ENCODE measurements around the gene PPP1R9A. TPM values are rescaled to one million over a fixed set of nuclear protein-coding genes. Genes with fewer than 3 reads are reported as not detected.
A peak's percentile ranks its signal among the peaks of the same experiment; 100 is the strongest.

The PPP1R9A gene
- 9.6 and 12.1 TPM in 2 replicates for total RNA-seq

DNA sequence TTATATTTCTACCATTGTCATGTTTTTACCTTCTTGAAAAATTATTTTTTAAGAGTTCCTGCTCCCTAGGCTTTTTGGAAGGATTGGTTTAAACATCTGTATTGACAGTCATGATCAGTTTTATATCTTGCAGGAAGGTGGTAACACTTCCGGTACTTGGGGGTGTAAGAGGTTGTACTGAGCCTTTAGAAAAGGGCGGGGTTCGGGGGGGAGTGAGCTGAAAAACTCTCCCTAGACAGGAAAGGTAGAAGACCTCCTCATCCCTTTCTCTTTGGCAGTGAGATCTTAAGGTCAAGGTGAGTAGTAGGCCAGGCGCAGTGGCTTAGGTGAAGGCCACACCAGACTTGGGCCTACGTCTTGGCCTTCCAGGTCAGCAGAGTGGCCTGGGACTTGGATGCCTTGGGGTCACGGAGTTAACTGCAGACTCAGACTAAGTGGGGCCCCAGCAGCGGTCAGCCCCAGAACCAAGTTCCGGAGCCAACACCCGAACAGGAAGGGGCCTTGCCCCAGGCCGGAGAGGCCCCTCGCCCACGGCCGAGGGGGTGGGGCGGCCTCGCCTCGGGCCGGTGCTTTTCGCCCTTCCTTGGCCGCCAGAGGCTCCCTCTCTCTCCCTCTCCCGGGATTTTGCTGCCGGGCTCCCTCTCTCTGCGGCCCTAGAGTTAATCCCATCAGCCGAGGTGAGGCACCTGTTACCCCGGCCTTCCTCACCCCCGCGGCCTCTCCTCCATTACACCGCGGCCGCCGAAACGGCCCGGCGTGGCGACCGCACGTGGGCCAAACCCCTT, at the start of gene PPP1R9A:
Gene PPP1R9A (plus strand): TSS at position 569 of the 785 bp plus-strand sequence. CDS start 2,520 bp downstream, outside the sequence.
- peak in 1 of 2 donors; percentile 11 for DNase-seq (ENCODE audit: low read depth in 2 of 2)

DNA sequence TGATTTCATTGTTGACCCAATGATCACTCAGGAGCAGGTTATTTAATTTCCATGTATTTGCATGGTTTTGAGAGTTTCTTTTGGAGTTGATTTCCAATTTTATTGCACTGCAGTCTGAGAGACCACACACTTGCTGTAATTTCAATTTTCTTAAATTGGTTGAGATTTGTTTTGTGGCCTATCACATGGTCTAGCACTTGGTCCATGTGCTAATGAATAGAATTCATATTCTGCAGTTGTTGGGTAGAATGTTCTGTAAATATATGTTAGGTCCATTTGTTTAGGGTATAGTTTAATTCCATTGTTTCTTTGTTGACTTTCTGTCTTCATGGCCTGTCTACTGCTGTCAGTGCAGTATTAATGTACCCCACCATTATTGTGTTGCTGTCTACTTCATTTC, 36.3 kb upstream of the PPP1R9A start:
- DNase-seq (ENCODE audit: low read depth in 2 of 2): no peak

DNA sequence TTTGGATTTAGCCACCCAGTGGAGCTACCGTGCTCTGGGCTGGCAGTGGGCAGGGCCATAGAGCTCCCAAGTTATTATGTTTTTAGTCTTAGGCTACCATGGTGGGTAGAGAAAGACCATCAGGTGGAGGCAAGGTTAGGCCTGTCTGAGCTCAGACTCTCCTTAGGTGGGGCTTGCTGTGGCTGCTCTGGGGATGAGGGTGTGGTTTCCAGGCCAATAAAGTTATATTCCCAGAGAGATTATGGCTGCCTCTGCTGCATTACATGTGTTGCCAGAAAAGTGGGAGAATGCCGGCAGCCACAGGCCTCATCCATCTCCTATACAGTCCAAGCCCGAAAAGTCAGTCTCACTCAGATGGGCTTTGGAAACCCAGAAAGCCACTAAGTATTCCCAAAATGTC, 34.2 kb upstream of the PPP1R9A start:
- DNase-seq (ENCODE audit: low read depth in 2 of 2): no peak

DNA sequence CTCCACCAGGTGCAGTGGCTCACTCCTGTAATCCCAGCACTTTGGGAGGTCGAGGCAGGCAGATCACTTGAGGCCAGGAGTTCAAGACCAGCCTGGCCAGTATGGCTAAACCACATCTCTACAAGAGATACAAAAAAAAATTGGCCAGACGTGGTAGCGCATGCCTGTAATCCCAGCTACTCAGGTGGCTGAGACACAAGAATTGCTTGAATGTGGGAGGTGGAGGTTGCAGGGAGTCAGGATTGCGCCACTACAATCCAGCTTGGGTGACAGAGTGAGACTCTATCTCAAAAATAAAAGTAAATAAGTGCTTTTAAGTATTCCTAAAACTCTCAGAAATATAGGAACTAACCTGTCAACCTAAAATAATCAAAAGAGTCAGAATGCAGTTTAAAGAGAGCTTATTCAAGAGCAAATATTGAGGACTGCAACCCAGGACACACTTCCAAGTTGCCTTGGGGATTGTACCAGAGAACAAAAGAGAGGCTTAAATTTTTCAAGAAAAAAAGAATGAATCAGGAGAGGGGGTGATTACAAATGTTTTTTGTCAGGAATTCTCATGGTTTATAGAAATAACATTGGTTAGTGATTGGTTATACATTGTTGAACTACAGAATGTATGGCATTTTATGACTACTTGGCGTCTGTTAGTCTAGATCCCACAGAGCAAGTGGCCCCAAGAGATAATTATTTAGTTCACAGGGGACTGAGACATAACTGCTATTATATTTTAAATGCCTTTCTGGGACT, 33.2 kb upstream of the PPP1R9A start:
- no peak for DNase-seq (ENCODE audit: low read depth in 2 of 2)

DNA sequence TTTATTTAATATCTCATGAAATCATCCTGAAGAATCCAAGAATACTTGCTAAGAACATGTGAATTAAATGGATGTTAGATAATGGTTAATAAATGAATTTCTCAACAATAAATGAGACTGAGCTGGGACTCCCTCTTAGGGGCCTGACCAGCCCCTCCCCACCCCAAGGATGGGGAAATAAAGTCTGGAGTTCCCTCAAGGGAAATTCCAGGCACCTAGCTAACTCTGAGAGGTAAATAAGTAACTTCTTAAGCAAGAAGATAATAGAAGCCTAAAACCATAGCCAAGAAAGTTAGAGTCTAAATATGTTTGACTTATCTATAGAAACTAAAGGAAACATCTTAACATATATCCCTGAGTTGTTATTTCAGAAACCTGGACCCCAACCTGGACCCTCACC, 32.2 kb upstream of the PPP1R9A start:
- no peak for DNase-seq (ENCODE audit: low read depth in 2 of 2)

DNA sequence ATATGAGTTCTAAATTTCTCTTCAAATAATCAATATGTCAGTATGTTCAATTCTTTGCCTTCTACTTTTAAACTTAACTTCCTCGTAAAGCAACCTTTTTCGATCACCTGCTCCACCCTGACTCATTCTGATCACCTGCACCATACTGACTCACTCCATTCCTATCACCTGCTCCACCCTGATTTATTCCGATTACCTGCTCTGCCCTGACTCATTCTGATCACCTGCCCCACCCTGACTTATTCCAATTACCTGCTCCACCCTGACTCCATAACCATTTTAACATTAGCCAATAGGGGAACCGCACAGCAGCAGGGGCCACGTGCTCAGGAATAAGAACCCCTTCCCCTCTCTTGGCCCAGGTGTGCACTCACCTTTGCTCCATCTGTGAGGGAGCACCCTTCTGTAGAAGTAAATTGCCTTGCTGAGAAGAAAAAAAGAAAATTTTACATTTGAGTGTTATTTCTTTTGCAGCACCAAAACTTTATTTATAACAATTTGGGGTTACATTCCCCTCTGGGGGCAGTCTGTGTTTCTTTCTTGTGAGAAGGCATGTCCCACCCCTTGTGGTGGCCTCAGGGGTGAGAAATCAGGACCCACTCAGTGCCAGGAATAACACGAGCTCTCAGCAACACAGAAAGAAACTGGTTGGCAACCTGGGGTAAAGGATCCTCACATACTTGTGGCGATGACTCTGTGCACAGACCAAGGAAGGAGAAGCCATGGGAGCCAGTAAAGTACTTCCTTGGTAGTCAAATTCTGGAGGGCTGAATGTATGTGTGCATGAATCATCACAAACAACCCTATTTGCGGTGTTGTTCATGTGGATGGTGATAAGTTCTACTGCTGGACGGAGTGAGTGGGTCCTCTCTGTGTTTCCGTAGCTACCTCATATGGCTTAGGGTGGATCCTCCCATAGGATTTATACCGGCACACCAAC, 29.4 kb upstream of the PPP1R9A start:
- DNase-seq (ENCODE audit: low read depth in 2 of 2): no peak

DNA sequence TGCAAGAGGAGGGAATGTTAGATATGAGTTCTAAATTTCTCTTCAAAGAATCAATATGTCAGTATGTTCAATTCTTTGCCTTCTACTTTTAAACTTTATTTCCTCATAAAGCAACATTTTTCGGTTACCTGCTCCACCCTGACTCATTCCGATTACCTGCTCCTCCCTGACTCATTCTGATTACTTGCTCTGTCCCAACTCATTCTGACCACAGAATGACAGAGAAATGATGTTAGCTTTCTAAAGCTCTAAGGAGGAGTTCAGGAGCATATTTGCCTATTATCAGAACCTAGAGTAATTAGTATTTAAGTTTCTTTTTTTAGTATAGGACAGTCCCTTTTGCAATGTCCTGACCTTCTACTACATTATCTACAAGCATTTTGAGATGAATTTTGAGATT, 24.5 kb upstream of the PPP1R9A start:
- no peak for DNase-seq (ENCODE audit: low read depth in 2 of 2)

DNA sequence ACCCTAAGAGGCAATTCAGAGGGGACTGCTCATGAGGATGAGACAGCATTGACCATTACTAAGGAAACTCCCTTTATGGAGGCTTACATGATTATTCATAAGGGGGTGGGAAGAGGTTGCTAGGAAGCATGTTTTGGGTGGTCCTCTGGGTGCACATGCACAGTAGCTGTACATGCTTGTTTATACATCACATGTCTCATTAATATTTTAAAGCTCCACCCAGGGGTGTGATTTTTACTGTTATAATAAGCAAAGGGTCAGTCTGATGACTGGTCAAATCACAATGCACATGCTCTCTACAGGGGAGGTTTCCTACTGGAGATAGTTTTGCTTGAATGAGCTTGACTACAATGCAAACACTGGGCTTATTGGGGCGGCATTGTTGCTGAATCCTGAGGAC, 23.8 kb upstream of the PPP1R9A start:
- no peak for DNase-seq (ENCODE audit: low read depth in 2 of 2)

DNA sequence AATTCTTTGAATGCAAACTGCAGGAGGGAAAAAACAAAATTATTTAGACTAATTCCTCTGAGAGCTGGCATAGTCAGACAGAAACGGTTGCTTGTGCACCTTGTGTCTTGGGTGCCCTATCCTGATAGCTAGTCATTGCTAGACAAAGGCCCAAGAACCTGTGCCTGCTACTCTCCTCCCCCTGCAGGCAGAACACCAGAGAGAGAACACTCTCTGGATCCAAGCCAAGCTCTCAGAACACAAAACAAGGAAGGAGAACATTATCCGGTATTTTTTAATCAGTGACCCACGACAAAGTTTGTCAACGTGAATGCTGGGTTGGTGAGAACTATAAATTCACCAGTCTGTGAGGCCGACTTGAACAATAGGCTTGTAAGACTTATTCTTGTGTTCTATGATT, 18.8 kb upstream of the PPP1R9A start:
- DNase-seq (ENCODE audit: low read depth in 2 of 2): peak in 1 of 2 donors; percentile 53

DNA sequence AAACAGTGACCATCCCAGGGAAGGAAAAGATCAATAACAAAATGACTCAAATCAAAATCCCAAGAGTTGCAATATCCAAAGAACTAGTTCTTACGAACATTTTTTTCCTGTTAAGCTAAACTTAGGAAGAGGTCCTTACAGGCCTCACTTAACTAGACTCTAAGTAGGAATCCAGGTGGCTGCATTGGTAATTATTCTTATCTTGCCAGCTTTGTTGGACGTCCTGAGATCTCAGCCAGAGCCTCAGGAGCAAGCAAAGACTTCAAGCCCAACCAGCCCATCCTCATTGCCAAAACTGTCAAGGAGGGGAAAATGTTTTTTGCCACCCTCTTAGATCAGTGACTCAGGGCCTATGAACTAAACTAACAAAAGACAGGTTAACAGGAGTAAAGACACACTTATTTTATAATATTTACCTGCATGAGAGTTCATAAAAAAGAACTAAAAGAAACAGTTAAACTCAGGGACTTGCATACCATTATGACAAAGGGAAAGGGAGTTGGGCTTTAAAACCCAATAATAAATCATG, 18.3 kb upstream of the PPP1R9A start:
- DNase-seq (ENCODE audit: low read depth in 2 of 2): no peak

DNA sequence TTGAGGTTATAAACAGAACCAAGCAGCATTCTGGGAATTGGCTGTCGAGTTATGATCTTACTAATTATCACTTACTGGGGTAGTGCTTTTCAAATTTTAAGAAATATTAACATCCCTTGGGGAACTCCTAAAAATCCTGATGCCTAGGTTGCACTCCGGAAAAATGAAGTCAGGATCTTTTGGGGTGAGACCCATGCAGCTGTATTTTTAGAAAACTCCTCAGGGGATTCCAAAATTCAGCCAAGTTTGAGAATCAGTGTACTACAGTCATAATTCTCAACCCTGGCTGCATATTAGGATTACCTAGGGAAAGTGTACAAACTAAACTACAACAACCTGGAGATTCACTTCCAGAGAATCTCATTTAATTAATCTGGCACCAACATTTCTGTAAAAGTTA, 17.2 kb upstream of the PPP1R9A start:
- no peak for DNase-seq (ENCODE audit: low read depth in 2 of 2)

DNA sequence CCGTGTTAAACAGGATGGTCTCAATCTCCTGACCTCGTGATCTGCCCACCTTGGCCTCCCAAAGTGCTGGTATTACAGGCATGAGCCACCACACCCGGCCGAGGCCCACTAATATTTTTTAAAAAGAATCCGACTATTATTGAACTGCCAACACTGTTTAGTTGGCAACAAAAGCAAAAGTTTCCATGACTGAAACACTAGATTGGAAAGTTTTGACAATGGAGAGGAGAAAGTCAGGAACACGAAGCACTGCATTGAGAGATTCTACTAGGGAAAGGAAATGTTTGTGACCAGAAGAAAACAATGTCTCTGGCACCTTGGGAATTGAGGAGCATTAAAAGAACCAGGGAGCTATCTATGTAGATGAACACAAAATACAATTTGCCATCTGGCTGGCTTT, 13.7 kb upstream of the PPP1R9A start:
- peak in 1 of 2 donors; percentile 59 for DNase-seq (ENCODE audit: low read depth in 2 of 2)

DNA sequence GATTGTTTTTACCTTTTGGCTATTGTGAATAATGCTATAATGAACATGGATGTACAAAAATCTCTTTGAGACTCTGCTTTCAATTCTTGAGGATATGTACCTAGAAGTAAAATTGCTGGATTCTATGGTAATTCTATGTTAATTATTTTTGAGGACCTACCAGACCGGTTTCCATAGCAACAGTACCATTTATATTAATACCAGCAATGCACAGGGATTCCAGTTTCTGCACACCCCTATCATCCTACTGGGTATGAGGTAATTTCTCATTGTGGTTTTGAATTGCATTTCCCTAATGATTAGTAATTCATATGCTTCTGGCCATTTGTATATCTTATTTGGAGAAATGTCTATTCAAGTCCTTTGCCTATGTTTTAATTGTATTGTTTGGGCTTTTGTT, 9.9 kb upstream of the PPP1R9A start:
- DNase-seq (ENCODE audit: low read depth in 2 of 2): no peak

DNA sequence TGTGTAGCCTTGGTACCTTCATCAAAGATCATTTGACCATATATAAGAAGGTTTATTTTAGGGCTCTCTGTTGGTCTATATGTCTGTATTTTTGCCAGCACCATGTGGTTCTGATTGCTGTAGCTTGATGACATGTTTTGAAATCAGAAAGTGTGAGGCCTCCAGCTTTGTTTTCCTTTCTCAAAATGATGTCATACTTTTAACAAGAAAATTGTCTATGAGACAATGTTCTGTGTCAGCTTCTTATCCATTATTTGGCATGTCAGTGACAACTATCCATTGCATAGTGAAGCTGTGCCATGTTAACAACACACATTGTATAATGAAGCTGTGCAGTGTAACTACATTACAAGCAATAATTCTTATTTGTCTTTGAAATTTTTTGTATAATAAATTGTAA, 9.1 kb upstream of the PPP1R9A start:
- DNase-seq (ENCODE audit: low read depth in 2 of 2): no peak

DNA sequence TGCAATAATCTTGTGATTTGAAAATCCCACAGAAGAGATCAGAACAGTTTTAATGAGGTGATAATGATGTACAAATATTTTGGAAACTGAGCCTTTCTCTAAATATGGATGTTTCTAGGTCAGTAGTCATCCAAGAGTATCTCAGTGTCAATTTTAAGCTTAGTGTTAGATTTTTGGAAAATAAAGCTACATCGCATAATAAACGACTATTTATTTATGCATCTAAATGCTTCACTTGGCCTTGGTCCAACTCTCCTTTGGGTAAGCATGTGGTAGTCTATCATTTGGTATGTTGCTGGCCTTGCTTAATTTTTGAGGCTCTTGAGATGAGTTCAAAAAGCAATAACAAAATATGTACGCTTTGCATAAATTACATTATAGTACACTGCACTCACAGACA, 5.4 kb upstream of the PPP1R9A start:
- DNase-seq (ENCODE audit: low read depth in 2 of 2): no peak

DNA sequence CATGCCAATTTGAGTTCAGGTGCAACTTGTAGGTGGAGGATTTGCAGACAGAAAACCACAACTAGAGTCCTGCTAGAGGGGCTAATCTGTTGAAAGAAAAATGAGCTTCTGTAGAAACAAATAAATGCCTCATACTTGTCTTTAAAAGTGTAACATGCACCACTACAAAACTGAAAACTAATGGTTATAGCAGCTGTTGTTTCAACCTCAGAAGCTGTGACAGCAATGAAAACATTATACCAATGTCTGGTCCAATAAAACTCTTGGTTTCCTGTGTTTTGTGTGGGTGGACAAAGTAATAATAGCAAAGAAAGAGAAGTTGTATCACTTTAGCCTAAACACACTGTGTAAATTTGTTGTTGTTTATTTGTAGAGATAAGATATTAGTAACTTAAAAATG, 3.4 kb upstream of the PPP1R9A start:
- no peak for DNase-seq (ENCODE audit: low read depth in 2 of 2)

DNA sequence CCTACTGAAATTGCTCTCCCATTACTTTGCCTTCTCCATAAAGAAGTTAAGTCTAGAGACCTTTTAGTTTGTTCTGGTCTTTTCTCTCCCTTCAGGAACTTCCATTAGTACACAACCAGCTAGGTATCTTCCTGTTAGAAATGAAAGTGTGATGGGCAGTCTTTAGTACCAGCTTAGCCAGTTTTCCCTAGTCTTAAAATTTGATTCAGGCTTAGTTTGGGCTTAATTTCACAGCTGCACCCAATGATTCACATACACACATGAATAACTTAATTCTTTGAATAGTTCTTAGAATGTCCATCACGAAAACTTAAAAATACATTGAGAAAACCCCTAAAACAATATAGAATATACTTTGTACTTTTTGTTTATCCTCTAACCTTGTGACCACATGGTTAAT, 2.4 kb upstream of the PPP1R9A start:
- no peak for DNase-seq (ENCODE audit: low read depth in 2 of 2)

DNA sequence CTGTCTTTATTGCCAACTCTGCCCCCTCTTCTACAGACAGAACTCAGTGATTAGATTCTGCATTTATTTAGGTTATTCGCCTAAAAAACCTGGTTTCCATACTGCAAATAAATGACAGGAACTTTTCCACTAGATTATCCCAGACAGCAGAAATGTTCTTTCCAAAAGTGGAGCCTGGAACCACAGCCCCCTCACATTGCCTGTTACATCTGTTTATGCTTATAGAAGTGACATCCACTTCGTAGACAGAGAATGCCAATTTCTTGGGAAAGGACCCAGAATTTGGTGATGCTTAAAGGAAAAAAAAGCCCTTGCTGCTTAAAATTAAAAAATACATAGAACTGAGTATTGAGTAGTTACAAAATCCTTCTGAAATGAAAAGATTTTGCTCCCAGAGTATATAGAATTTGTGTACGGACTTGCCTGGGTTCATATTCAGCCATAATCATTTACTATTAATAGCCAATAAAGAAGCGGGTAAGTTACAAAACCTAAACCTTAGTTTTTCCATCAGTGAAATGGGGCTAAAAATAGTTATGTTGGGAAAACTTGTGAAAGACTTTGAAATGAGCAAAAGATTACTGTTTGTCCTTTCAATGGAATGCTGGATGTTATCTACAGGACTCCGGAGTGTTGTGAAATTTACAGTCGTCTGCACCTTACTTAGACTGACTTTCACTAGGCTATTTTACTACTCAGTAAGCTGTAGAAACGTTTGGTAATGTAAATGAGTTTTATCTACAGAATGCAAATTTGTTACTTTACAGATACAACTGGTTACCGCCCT, 1.1 kb upstream of the PPP1R9A start:
- no peak for DNase-seq (ENCODE audit: low read depth in 2 of 2)

DNA sequence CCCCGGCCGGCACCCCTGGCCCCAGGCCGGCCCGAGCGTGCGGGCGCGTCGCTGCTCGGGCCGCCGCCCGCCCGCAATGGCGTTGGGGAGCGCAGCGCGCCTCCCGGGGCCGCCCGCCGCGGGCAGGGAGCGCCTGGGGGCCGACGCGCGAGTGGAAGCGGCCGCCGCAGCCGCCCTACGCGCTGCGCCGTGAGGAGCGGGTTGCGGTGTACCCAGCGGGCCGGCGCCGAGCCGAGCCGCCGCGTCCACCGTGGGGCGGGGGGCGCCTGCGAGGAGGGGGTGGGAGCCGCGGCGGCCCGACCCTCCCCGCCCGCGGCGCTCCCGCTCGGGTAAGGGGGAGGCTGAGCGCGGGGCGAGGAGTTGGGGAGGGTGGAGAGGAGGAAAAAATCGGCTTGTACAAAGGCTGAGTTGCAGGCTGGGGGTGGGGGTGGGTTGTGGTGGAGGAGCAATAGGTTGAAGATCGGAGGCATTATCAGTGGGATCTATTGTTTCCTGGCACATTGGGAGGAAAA, 473 bp downstream of the PPP1R9A start:
- peak in 1 of 2 donors; percentile 12 for DNase-seq (ENCODE audit: low read depth in 2 of 2)

DNA sequence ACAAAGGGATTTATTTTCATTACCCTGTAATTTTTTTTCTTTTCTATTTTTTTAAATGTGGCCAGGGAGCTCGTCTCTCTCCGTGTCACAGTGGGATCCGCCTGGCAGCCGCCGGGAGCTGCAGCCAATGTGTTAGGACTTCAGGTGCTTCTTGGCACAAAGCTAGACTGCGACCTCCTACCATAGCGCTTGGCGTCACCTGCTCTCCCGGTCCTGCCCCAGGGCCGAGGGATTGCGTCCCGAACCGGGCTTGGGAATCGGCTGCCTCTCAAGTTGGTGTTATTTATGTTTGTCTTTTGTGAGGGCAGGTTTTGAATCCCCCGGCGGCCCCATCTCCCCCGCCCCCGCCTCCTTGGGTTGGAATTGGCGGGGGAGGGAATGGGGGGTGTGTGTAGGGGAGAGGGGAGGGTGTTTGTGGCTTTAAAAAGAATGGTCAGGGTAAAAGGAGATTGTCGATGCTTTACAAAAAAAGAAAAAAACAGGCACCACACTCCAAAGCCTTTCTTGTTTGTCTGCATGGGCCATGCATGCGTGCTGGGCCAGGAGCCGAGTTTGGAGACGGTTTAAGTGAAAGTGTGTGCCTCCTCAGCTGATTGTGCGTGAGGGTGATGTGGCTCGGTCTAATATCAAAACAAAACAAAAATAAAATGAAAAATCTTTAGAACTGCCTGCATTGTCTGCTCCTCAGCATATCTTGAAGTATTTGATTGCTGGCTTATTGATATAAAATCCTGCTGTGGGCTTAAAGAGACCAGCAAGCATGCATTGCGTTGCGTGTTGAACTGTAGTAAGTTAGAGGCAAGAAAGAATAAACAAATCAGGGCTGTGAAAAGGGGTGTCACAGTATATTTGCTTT, 1.2 kb downstream of the PPP1R9A start:
- peak in 1 of 2 donors; percentile 25 for DNase-seq (ENCODE audit: low read depth in 2 of 2)
